Fibroblast of villous mesenchyme (primary cell): ENCODE results near the gene CAMK2D. TPM values are rescaled to one million over a fixed set of nuclear protein-coding genes. Genes with fewer than 3 reads are reported as not detected.
A peak's percentile ranks its signal among the peaks of the same experiment; 100 is the strongest.
"Not testable (repeated sequence)": the region's sequence is repeated elsewhere in the genome, so short reads cannot be mapped to it uniquely, and the experiment has no call there.

Source experiments
- DNase-seq: peaks from one replicate; pipeline ENCODE4 v3.0.0-alpha.2; 2010; ENCODE audit warnings: low read depth
- H3K4me3 ChIP-seq: 2 replicates; pipeline ENCODE4 v1.5.1; 2011; ENCODE audit warnings: low read depth, mild to moderate bottlenecking, low read length
- CTCF ChIP-seq: IDR thresholded peaks from 2 replicates; pipeline ENCODE4 v1.5.1; 2012; ENCODE audit warnings: low read depth, mild to moderate bottlenecking, low read length; ENCODE audit not compliant: insufficient read depth
- total RNA-seq: library from RNA; depleted of rRNA; stranded (reverse); fragments of >200 nt; gene quantifications from 2 replicates; pipeline ENCODE4 v1.2.3, GENCODE V29; 2012

Gene CAMK2D
- total RNA-seq, 1 donor: 161 TPM

- DNase-seq: no peak
- TF ChIP-seq CTCF: no peak
- H3K4me3 ChIP-seq: no peak overlapping the region
Measured at GRCh38 chr4:113766882-113767281, 5.3 kb upstream of the CAMK2D start.

GRCh38 chr4:113764720-113765264 lies 3.3 kb upstream of the CAMK2D start:
- DNase-seq: no peak
- TF ChIP-seq CTCF: no peak
- H3K4me3 ChIP-seq: no peak overlapping the region

- H3K4me3 ChIP-seq, DNase-seq: not testable (repeated sequence)
Measured at GRCh38 chr4:113763923-113764322, 2.4 kb upstream of the CAMK2D start.

- DNase-seq: no peak
- no peak for TF ChIP-seq CTCF
- H3K4me3 ChIP-seq: peak overlapping the region; percentile 90
Measured at GRCh38 chr4:113763029-113763285, 1.4 kb upstream of the CAMK2D start.

GRCh38 chr4:113762186-113763028 lies 869 bp upstream of the CAMK2D start:
- no peak for TF ChIP-seq CTCF
- H3K4me3 ChIP-seq: peak overlapping the region; percentile 90
- peak; percentile 100 for DNase-seq

GRCh38 chr4:113760795-113761619 lies 531 bp downstream of the CAMK2D start:
- H3K4me3 ChIP-seq: peak overlapping the region; percentile 90
- no peak for TF ChIP-seq CTCF
- peak; percentile 85 for DNase-seq

- no peak for TF ChIP-seq CTCF
- DNase-seq: peak; percentile 57
- H3K4me3 ChIP-seq: peak overlapping the region; percentile 90
Measured at GRCh38 chr4:113760094-113760794, 1.3 kb downstream of the CAMK2D start.
